Vagina (tissue), 2 donors: Measurements from ENCODE around the gene SCD5. TPM values are rescaled to one million over a fixed set of nuclear protein-coding genes. Genes with fewer than 3 reads are reported as not detected.

Experiments used
- DNase-seq, 2 donors: peaks; one replicate each; pipeline ENCODE4 v3.0.0-alpha.2; 2017; ENCODE audit errors: extremely low spot score in 2 of 2
- H3K27ac ChIP-seq: fragments of 200-600 bp; sonication (generic); one replicate; pipeline ENCODE4 v1.5.1; 2019
- H3K27me3 ChIP-seq: fragments of 200-600 bp; sonication (generic); one replicate; pipeline ENCODE4 v1.5.1; 2019
- H3K36me3 ChIP-seq, 2 donors: fragments of 200-600 bp; sonication (generic); one replicate each; pipeline ENCODE4 v1.5.1; 2017 to 2019
- H3K4me1 ChIP-seq: fragments of 200-600 bp; sonication (generic); one replicate; pipeline ENCODE4 v1.5.1; 2019
- H3K4me3 ChIP-seq, 2 donors: fragments of 200-600 bp; sonication (generic); 1 replicate in 1 of 2; 2 replicates in 1 of 2; pipeline ENCODE4 v1.5.1; 2016 to 2019
- H3K9me3 ChIP-seq: fragments of 200-600 bp; sonication (generic); one replicate; pipeline ENCODE4 v1.5.1; 2019
- CTCF ChIP-seq, 3 experiments: fragments of 450-650 bp in 2 of 3; fragments of 200-600 bp in 1 of 3; sonication (generic) in 1 of 3; IDR thresholded peaks; one replicate each; pipeline ENCODE4 v1.5.1; 2017 to 2019; ENCODE audit warnings: antibody characterized with exemption in 3 of 3, mild to moderate bottlenecking in 2 of 3, moderate library complexity in 2 of 3
- POLR2A ChIP-seq, 2 donors: fragments of 450-650 bp; IDR thresholded peaks; one replicate each; pipeline ENCODE4 v1.6.1; 2017; ENCODE audit warnings: antibody characterized with exemption in 2 of 2, mild to moderate bottlenecking in 2 of 2, moderate library complexity in 2 of 2
- POLR2AphosphoS5 ChIP-seq, 2 donors: sonication (generic); formaldehyde crosslinking; IDR thresholded peaks; one replicate each; pipeline ENCODE4 v1.9.0; 2017; ENCODE audit warnings: antibody characterized with exemption in 2 of 2, mild to moderate bottlenecking in 2 of 2, low read depth in 1 of 2; ENCODE audit not compliant: insufficient read depth in 1 of 2
- intact Hi-C: fragments of 100-400 bp; cut with DNase I; formaldehyde crosslinking; loops from one replicate; pipeline ENCODE4 v1.15.1; 2023
- total RNA-seq: library from RNA; depleted of rRNA; stranded (reverse); fragments of >200 nt; gene quantifications from one replicate; pipeline ENCODE4 v1.2.3, GENCODE V29; 2016

The SCD5 gene
- total RNA-seq, 1 donor from 2014 or later: 16.9 TPM

- intact Hi-C loops: no loop called here
- H3K27ac ChIP-seq: no peak overlapping the region
- H3K9me3 ChIP-seq: no peaks in the 10 kb centered on the region
- no peak overlapping the region for H3K4me3 ChIP-seq
- H3K27me3 ChIP-seq: no peaks in the 10 kb centered on the region
- TF ChIP-seq POLR2A (IDR thresholded peaks at IDR 0.05): no peak
- no peak for TF ChIP-seq CTCF (IDR thresholded peaks at IDR 0.05)
- TF ChIP-seq POLR2AphosphoS5 (IDR thresholded peaks at IDR 0.05; ENCODE audit: insufficient read depth in 1 of 2, low read depth in 1 of 2): no peak
- no peaks in the 10 kb centered on the region for H3K4me1 ChIP-seq
- no peaks in the 10 kb centered on the region for H3K36me3 ChIP-seq
- DNase-seq: no peak
Measured at GRCh38 chr4:82661181-82661992, 137.2 kb downstream of the SCD5 start.

GRCh38 chr4:82652062-82652461, 146.5 kb downstream of the SCD5 start:
- TF ChIP-seq POLR2A (IDR thresholded peaks at IDR 0.05) (no peak), POLR2AphosphoS5 (IDR thresholded peaks at IDR 0.05; ENCODE audit: insufficient read depth in 1 of 2, low read depth in 1 of 2) (no peak), CTCF (IDR thresholded peaks at IDR 0.05) (no peak)
- H3K4me1 ChIP-seq: no peaks in the 10 kb centered on the region
- H3K27ac ChIP-seq: no peak overlapping the region
- H3K4me3 ChIP-seq: no peak overlapping the region
- no peaks in the 10 kb centered on the region for H3K27me3 ChIP-seq
- H3K9me3 ChIP-seq: no peaks in the 10 kb centered on the region
- no peak for DNase-seq
- H3K36me3 ChIP-seq: no peaks in the 10 kb centered on the region
- intact Hi-C loops: no loop called here

- no peak overlapping the region for H3K27ac ChIP-seq
- intact Hi-C loops: no loop called here
- H3K36me3 ChIP-seq: no peaks in the 10 kb centered on the region
- no peaks in the 10 kb centered on the region for H3K27me3 ChIP-seq
- H3K4me3 ChIP-seq: no peak overlapping the region
- no peaks in the 10 kb centered on the region for H3K9me3 ChIP-seq
- TF ChIP-seq POLR2A (IDR thresholded peaks at IDR 0.05): no peak
- no peak for TF ChIP-seq CTCF (IDR thresholded peaks at IDR 0.05)
- no peak for TF ChIP-seq POLR2AphosphoS5 (IDR thresholded peaks at IDR 0.05; ENCODE audit: insufficient read depth in 1 of 2, low read depth in 1 of 2)
- no peaks in the 10 kb centered on the region for H3K4me1 ChIP-seq
- no peak for DNase-seq
Measured at GRCh38 chr4:82650868-82651267, 147.7 kb downstream of the SCD5 start.

- no peaks in the 10 kb centered on the region for H3K4me1 ChIP-seq
- TF ChIP-seq POLR2AphosphoS5 (IDR thresholded peaks at IDR 0.05; ENCODE audit: insufficient read depth in 1 of 2, low read depth in 1 of 2) (no peak), CTCF (IDR thresholded peaks at IDR 0.05) (no peak), POLR2A (IDR thresholded peaks at IDR 0.05) (no peak)
- no peak overlapping the region for H3K27ac ChIP-seq
- H3K36me3 ChIP-seq: no peaks in the 10 kb centered on the region
- no peaks in the 10 kb centered on the region for H3K9me3 ChIP-seq
- intact Hi-C loops: no loop called here
- no peak for DNase-seq
- H3K4me3 ChIP-seq: no peak overlapping the region
- H3K27me3 ChIP-seq: no peaks in the 10 kb centered on the region
Measured at GRCh38 chr4:82648356-82648755, 150.2 kb downstream of the SCD5 start.

- DNase-seq: no peak
- TF ChIP-seq CTCF (IDR thresholded peaks at IDR 0.05) (no peak), POLR2AphosphoS5 (IDR thresholded peaks at IDR 0.05; ENCODE audit: insufficient read depth in 1 of 2, low read depth in 1 of 2) (no peak), POLR2A (IDR thresholded peaks at IDR 0.05) (no peak)
- intact Hi-C loops: no loop called here
Measured at GRCh38 chr4:82645936-82646565, 152.5 kb downstream of the SCD5 start.

More at GRCh38 chr4:82645936-82646565, 152.5 kb downstream of the SCD5 start:
- Histone ChIP-seq H3K27ac (no peak overlapping the region), H3K4me3 (no peak overlapping the region), H3K27me3 (no peaks in the 10 kb centered on the region), H3K36me3 (no peaks in the 10 kb centered on the region), H3K9me3 (no peaks in the 10 kb centered on the region), H3K4me1 (no peaks in the 10 kb centered on the region)
